ENCODE measurements around the gene RAI1.

DNA sequence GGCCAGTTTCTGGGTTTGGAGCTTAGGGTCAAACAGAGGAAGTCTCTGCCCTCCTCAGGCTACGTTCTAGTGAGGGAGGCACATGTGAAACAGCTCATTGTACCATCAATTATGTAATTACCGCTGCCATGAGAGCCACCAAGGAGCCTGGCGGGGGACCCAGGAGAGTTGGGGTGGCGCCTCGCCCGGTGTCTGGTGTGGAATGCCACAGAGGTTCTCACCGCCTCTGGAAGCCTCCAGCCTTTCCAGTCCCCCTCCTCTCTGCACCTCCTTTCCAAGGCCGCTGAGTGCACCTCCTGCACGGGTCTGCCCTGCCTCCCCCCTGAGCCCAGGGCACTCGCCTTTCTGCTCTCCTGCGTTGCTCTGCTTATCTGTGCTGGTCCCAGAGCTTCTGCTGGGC lies 104.1 kb downstream of the RAI1 start:
- TF ChIP-seq, protein P1, sequence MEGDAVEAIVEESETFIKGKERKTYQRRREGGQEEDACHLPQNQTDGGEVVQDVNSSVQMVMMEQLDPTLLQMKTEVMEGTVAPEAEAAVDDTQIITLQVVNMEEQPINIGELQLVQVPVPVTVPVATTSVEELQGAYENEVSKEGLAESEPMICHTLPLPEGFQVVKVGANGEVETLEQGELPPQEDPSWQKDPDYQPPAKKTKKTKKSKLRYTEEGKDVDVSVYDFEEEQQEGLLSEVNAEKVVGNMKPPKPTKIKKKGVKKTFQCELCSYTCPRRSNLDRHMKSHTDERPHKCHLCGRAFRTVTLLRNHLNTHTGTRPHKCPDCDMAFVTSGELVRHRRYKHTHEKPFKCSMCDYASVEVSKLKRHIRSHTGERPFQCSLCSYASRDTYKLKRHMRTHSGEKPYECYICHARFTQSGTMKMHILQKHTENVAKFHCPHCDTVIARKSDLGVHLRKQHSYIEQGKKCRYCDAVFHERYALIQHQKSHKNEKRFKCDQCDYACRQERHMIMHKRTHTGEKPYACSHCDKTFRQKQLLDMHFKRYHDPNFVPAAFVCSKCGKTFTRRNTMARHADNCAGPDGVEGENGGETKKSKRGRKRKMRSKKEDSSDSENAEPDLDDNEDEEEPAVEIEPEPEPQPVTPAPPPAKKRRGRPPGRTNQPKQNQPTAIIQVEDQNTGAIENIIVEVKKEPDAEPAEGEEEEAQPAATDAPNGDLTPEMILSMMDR (IDR thresholded peaks at IDR 0.05) = no peak
- TF ChIP-seq POLR2A (IDR thresholded peaks at IDR 0.05) = no peak

Measured in adrenal gland (tissue), 5 donors.